Skin of body (tissue), 2 donors: Measurements from ENCODE around the gene TMEM91. TPM values are rescaled to one million over a fixed set of nuclear protein-coding genes. Genes with fewer than 3 reads are reported as not detected.
"Not testable (repeated sequence)": the region's sequence is repeated elsewhere in the genome, so short reads cannot be mapped to it uniquely, and the experiment has no call there.

ENCODE experiments used
- DNase-seq: peaks from one replicate; lab custom pipeline; 2025; lab: John Stamatoyannopoulos, UW
- total RNA-seq: library from RNA; depleted of rRNA; stranded (reverse); fragments of >200 nt; gene quantifications from one replicate; pipeline ENCODE4 v1.2.3, GENCODE V29; 2014

The TMEM91 gene
- total RNA-seq = 20.9 TPM

GRCh38 chr19:41376241-41376997 lies at the start of gene TMEM91:
TMEM91 (plus strand) TSS chr19:41376533; CDS start chr19:41378310, 1,777 bp downstream.
- DNase-seq = no peak

GRCh38 chr19:41327076-41327575 lies 49.2 kb upstream of the TMEM91 start:
- peak; percentile 27 for DNase-seq

GRCh38 chr19:41327576-41328156 lies 48.7 kb upstream of the TMEM91 start:
- no peak for DNase-seq

GRCh38 chr19:41328157-41328841 lies 48.0 kb upstream of the TMEM91 start:
- no peak for DNase-seq

- no peak for DNase-seq
These were observed 47.5 kb upstream of the TMEM91 start for GRCh38 chr19:41328842-41329225.

GRCh38 chr19:41330481-41330880 lies 45.9 kb upstream of the TMEM91 start:
- DNase-seq = no peak

GRCh38 chr19:41330946-41331678 lies 45.2 kb upstream of the TMEM91 start:
- DNase-seq = no peak

GRCh38 chr19:41332000-41332399 lies 44.3 kb upstream of the TMEM91 start:
- DNase-seq = no peak

- DNase-seq = no peak
These were observed 43.9 kb upstream of the TMEM91 start for GRCh38 chr19:41332468-41332867.

GRCh38 chr19:41334793-41335192 lies 41.5 kb upstream of the TMEM91 start:
- no peak for DNase-seq

GRCh38 chr19:41335467-41335866 lies 40.9 kb upstream of the TMEM91 start:
- no peak for DNase-seq

GRCh38 chr19:41339936-41340335 lies 36.4 kb upstream of the TMEM91 start:
- DNase-seq = no peak

GRCh38 chr19:41341669-41342490 lies 34.5 kb upstream of the TMEM91 start:
- no peak for DNase-seq

- DNase-seq = no peak
These were observed 32.2 kb upstream of the TMEM91 start for GRCh38 chr19:41344162-41344561.

GRCh38 chr19:41346916-41347315 lies 29.4 kb upstream of the TMEM91 start:
- not testable (repeated sequence) for DNase-seq

- DNase-seq = no peak
These were observed 25.5 kb upstream of the TMEM91 start for GRCh38 chr19:41350735-41351338.

GRCh38 chr19:41351339-41352245 lies 24.7 kb upstream of the TMEM91 start:
- DNase-seq = no peak

GRCh38 chr19:41352279-41352608 lies 24.1 kb upstream of the TMEM91 start:
- no peak for DNase-seq
